D721Med (cell line): ENCODE data around the gene HAS3.
"Not testable (repeated sequence)": the region's sequence is repeated elsewhere in the genome, so short reads cannot be mapped to it uniquely, and the experiment has no call there.

ENCODE experiments used
- DNase-seq: peaks from one replicate; pipeline ENCODE4 v3.0.0; 2011; ENCODE audit warnings: low spot score; ENCODE audit not compliant: insufficient read length
- FAIRE-seq: peaks from 2 replicates; lab custom pipeline; 2011; peaks lifted over from hg19 to GRCh38; lab: Jason Lieb, UNC
- CTCF ChIP-seq: IDR thresholded peaks from 2 replicates; pipeline ENCODE4 v1.5.1; 2012; ENCODE audit warnings: mild to moderate bottlenecking, control low read depth; ENCODE audit not compliant: insufficient read depth; ENCODE audit errors: missing control alignments

Gene HAS3

DNA sequence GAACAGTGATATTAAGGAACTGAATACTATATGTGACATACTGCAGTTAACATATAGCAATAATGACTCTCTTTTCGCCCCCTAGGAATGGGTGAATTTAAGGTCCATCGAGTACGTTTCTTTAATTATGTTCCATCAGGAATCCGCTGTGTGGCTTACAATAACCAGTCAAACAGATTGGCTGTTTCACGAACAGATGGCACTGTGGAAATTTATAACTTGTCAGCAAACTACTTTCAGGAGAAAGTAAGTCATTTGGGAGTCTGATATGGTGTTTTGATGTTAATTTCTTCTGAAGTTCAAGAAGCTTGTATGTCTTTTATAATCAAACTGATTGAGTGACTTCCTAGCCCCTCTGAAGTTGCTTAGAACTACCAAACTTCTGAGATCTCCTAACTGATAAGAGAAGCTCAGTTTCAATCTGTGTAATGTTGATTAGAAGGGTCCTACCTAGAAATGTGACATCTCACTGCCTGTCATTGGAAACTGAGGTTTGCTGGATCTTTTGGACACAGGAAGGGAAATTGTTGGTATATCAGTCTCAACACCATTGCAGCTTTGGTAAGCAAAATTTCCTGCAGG is 28.0 kb downstream of the HAS3 start:
- FAIRE-seq, result no peak
- no peak for DNase-seq

GRCh38 chr16:69138608-69139007 is 33.2 kb downstream of the HAS3 start:
- FAIRE-seq, result no peak
- no peak for TF ChIP-seq CTCF
- no peak for DNase-seq

More for the DNA sequence above, 28.0 kb downstream of the HAS3 start:
- no peak for TF ChIP-seq CTCF

- not testable (repeated sequence) for FAIRE-seq, DNase-seq
These were observed 34.0 kb downstream of the HAS3 start for GRCh38 chr16:69139464-69139863.

GRCh38 chr16:69141014-69141413 is 35.6 kb downstream of the HAS3 start:
- no peak for FAIRE-seq
- DNase-seq, result no peak
- no peak for TF ChIP-seq CTCF

- TF ChIP-seq CTCF, result no peak
- FAIRE-seq, result no peak
- no peak for DNase-seq
These were observed 36.5 kb downstream of the HAS3 start for GRCh38 chr16:69141936-69142335.

GRCh38 chr16:69143116-69143515 is 37.7 kb downstream of the HAS3 start:
- DNase-seq (no peak), FAIRE-seq (no peak)
- no peak for TF ChIP-seq CTCF

DNA sequence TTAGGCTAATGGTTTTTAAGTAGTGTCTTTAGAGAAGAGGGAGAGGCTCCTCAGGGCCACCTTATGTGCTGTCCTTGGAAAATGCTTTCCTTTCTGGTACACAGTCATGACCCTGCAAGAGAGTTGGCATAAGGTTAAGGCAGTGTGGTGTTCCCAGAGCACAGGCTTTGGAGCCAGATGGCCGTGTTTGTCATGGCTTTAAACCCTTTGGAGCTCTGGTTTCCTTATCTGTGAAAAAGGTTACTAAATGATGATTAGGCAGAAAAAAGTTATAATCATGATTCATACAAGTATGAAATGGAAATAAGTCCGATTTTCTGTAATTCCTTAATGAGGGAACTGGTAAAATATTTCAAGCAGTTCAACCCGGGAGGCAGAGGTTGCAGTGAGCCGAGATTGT is 40.2 kb downstream of the HAS3 start:
- no peak for FAIRE-seq
- no peak for DNase-seq
- TF ChIP-seq CTCF, result no peak

GRCh38 chr16:69149621-69150020 is 44.2 kb downstream of the HAS3 start:
- DNase-seq, result not testable (repeated sequence)

More at GRCh38 chr16:69149621-69150020, 44.2 kb downstream of the HAS3 start:
- FAIRE-seq, result not testable (repeated sequence)
